SK-MEL-5 (cell line): Measurements from ENCODE around the gene MED12L. TPM values are rescaled to one million over a fixed set of nuclear protein-coding genes. Genes with fewer than 3 reads are reported as not detected.
A peak's percentile ranks its signal among the peaks of the same experiment; 100 is the strongest.

ENCODE experiments used
- DNase-seq: peaks from one replicate; pipeline ENCODE4 v3.0.0-alpha.2; 2016; ENCODE audit warnings: low read depth, low spot score
- in situ Hi-C: cut with HindIII; loops from 2 replicates; pipeline ENCODE4 v1.10.0; 2016; ENCODE audit warnings: low sequenced_read_pairs, high pct_unique_total_duplicates, low pct_unique_long_range_greater_than_20kb
- total RNA-seq: library from RNA; depleted of rRNA; stranded (reverse); fragments of >200 nt; shearing (Covaris generic); gene quantifications from 2 replicates; pipeline ENCODE4 v1.2.3, GENCODE V29; 2014

MED12L gene
- total RNA-seq, 1 experiment from 2014 or later, result 0.92 TPM

DNA sequence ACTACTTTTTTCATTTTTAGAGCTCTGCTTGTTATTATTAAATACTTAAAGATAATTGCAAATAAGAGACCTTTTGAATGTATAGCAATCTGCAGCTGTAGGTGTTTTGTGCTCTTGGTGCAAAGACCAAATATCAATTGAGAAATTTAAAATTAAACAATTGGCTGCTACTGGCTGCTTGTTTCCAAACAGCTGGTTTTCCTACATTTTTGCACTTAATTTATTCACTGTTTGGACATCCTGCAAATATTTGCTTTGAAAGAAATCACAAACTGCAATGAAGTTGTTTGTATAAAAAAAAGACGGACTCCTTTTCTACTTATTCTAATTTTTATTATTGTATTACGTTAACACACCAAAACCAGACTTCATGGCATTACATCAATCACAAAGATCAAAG, 35.6 kb downstream of the MED12L start:
- in situ Hi-C loops, result no loop called here
- no peak for DNase-seq

DNA sequence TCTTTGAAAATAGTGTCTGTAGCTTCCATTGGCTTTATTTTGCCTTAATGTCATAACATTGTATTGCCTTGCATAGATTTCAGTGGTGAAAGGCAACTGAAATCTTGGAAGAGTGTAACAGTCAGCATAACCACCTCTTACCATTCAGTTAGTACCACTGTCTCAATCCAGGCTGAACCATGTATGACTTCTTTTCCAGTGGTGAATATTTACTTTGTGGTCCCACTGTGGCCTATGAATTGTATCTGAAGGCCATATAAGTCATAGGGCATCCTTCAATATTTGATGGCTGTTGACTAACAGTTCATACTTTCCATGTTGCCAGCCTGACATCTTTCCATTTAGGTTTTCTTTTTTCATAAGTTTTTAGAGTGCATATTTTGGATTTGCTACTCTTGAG, 38.4 kb downstream of the MED12L start:
- no peak for DNase-seq
- in situ Hi-C loops, result no loop called here

DNA sequence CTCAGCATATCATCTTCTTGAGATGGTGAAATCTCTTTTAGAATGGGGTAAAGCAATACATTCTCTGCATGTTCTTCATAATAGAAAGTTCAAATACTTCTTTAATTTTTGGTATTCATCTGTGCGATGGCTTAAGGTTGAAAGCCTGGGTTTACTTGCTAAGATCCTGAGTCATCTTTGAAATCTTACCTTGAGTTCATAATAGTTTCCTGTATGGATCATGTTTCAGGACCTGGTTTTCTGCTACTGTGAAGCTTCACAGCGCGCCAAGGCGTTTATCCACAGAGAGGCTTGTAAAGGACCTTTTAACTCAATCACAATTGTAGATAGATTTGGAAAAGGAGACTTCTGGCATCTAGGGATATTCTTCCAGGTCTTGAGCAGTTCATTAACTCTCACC, 39.0 kb downstream of the MED12L start:
- in situ Hi-C loops, result no loop called here
- DNase-seq, result no peak

GRCh38 chr3:151130428-151130827, 45.0 kb downstream of the MED12L start:
- DNase-seq, result no peak
- in situ Hi-C loops, result no loop called here

DNA sequence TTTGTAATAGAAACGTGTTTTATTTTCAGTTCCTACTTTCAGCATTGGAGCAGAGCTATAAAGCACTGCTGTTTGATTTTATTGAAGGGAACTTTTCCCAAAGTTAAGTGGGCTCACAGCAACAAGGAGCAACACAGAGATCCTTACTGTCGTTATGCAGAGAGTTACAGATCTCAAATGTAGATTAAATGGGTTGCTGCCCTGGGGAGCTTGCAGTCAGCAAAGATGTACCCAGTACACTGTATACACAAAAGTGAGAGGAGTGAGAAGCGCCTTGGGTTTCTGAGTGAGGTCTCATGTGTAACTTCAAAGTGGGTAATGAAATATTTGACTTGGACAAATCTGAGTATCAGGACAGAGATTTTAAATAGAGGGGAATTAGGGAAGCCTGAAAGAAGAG, 47.7 kb downstream of the MED12L start:
- DNase-seq, result no peak
- in situ Hi-C loops, result no loop called here

DNA sequence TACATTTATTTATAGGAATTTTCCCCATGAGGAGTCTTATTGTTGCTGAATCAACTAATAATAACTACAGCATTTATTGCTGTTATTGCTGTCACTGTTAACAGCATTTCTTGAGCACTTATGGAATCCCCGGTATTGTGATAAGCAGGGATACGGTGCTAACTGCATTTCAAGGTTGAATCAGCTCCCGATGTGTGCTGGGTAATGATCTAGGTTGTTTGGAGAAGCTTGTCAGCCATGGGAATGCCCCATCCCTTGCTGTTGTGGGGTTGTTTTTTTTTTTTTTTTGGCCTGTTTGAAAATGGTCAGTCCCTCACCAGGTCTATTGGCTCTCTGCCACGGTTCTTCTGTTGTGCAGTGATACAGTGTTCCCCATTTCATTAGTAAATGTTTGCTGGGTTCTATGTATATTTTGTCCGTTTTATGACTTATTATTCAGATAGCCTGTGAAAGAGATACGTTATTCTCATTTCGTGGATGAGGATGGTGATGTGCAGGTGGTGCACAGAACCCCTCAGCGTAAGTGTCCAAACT, 48.5 kb downstream of the MED12L start:
- in situ Hi-C loops, result no loop called here
- DNase-seq, result no peak

- DNase-seq, result no peak
- in situ Hi-C loops, result no loop called here
Measured at GRCh38 chr3:151135541-151136337, 50.3 kb downstream of the MED12L start.

DNA sequence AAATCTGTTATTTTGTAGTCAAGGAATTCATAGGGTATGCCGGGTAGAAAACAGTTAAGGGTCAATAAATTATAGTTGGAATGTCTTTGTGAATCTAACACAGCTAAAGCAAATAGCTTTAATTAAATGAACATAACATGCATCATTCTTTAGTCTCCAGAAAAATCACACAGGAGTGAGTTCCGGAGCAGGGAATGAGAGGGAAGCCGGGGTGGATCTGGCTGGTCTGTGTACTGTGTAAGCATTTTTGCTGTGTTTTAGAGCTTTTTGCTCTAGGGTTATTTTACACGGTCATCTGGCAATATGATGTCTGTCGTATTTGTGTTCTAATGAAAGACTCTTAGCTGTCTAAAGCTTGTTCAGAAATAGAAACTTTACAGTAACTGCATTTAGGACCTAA, 57.5 kb downstream of the MED12L start:
- in situ Hi-C loops, result no loop called here
- DNase-seq, result no peak

DNA sequence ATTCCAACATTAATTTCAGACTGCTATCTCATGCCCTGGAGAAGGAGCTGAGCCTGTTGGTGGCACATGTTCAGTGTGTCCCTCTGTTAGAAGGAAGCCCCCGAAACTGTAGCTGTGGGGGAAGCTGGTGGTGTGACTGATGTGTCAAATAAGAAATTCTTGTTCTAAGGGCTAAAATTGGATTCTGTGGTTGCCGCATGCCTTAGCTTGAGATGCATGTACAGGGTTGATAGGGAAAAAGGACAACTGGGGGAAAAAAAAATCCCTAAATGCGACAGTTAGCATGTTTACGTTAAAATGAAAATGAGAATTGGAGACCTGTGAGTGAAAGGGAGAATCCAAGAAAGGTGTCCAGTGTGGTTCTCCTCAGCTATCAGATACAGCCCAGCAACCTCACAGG, 58.6 kb downstream of the MED12L start:
- DNase-seq, result no peak
- in situ Hi-C loops, result no loop called here

DNA sequence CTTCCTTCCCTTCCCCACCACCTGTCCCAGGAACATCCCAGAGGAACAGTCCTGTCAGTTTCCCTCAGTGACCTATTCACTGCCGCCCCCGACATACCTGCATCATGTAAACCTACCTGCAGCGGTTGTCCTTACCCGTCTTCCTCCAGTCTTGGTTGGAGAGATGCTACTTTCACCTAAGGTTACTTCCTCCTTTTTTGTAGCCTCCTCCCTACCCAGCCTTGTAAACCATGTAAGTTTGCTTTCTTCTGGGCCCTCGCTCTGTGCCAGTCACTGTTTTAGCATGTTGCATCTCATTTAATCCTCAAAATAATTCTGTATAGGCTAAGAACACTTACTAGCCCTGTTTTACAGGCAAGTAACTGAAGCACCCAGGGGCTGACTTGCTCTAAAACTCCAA, 59.3 kb downstream of the MED12L start:
- no peak for DNase-seq
- in situ Hi-C loops, result no loop called here

GRCh38 chr3:151145713-151146070, 60.2 kb downstream of the MED12L start:
- in situ Hi-C loops, result no loop called here
- DNase-seq, result no peak

DNA sequence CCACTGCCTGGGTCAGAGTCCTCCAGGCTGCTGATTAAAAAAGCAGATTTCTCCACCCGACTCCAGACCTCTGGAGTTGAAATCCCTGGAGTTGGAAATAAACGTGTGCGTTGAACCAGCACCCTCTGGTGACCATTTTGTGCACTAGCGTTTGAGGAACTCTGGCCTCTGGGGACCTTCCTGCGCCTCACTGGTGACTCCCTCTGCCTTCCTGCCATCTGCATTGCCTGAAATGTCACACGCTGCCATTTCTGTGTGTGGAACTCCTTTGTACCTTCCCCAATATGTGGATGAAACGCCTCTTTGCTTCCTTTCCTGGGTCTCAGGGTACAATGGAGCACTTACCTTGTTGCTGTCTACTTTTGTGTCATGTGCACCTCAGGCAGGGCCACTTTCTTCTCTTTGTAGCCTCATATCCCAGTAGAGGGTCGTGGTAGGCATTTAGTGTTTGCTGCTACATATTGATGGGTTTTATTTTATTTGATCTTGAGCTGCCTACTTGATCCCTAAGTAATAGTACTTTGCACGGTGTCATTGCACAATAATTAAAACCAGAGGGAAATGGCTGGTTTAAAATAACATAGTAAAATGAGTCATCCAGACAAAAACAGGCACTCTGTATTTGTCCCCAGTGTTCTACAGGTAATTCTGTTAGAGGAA, 60.7 kb downstream of the MED12L start:
- in situ Hi-C loops, result no loop called here
- DNase-seq, result peak; percentile 86

DNA sequence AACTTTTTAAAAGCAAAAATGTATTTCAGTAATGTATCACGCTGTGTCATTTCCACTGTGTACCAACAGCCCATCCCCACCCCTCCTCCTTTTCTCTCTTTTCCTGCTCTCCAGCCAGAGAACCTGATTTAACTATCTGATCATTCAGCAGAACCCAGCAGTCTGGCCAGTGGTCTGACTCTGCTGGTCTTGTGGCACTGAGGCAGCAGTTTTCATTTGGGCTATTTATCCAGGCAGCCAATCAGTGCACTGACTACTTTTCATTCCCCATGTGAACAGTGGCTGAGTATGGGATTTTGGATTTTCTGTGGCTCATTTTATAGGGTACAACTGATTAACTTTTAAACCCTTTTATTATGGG, 61.2 kb downstream of the MED12L start:
- in situ Hi-C loops, result no loop called here
- DNase-seq, result peak; percentile 11

GRCh38 chr3:151147299-151147698, 61.8 kb downstream of the MED12L start:
- in situ Hi-C loops, result no loop called here
- no peak for DNase-seq

DNA sequence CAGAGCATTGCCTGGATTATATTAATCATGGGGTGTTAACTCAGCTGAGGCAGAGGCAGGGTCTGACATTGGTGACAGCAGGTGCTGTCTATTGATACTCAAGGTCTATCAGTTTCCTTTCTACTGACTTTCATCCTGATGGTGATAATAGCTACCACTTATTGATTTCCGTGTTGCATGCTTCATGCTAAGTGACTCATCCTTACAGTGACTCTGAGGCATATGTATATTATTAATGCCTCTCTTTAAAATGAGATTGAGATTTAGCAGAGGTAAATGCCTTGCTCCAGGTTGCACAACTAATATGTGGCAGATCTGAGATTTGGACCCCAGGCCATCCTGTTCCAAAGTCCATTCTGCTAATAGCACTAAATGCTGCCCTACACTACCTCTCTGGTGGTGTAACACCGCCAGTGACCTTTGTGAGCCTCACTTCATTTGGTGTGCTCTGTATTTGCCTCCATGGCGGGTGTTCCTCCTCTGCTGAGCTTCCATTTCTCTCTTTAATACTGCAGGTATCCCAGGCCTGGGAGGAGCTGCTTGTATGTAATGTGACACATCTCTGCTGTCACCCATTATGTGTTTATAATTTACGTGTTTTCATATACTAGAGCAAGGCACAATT, 67.1 kb downstream of the MED12L start:
- no peak for DNase-seq
- in situ Hi-C loops, result no loop called here

DNA sequence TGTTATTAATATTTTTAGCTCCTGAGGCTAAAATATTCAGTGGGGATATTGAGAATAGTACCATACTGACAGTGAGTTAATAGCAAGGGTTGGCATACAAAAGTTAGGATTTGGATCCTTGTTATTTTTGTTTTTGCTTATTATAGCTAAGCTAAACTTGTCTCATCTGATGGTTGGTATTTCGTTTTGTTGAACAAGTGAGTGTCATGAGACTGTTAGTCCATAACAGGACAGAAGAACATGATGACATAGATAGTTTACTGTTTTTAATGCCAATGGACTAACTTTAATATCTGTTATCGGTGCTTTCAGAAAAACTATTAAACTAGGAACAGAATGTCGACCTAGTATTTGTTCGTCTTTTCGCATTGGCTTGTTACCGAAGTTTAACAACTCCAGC, 69.1 kb downstream of the MED12L start:
- no peak for DNase-seq
- in situ Hi-C loops, result no loop called here

DNA sequence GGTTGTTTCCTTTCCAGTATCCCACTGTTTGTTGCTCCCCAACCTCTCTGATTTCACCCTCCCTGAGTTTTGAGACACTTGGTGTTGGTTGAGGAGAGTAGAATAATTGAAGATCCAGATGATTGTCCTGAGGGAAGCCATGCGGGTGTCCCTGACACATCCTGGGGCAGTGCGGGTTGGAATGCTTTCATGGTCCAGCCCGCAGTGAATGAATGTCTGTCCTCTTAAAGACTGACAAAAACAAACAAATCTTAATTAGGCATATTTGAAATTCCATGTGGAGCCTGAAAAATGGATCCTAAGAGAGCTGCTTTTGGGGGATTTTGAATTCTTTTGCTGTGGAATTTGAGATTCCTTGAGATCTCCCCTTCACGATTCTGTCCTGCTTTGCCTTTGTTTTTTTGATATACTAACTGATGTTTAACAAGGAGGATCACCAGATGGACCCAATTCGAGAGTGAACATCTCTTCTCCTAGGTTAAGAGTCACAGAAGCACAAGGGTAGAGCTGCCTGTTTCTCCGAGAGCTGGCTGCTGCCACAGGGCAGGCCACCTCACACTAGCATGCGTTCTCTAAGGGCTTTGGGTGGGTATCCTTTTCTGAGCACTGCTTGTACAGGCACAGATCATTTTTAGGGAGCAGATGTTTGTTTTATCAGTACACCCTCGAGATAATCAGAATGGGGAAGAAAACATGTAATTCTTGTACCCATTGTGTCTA, 70.1 kb downstream of the MED12L start:
- DNase-seq, result peak; percentile 9
- in situ Hi-C loops, result no loop called here

DNA sequence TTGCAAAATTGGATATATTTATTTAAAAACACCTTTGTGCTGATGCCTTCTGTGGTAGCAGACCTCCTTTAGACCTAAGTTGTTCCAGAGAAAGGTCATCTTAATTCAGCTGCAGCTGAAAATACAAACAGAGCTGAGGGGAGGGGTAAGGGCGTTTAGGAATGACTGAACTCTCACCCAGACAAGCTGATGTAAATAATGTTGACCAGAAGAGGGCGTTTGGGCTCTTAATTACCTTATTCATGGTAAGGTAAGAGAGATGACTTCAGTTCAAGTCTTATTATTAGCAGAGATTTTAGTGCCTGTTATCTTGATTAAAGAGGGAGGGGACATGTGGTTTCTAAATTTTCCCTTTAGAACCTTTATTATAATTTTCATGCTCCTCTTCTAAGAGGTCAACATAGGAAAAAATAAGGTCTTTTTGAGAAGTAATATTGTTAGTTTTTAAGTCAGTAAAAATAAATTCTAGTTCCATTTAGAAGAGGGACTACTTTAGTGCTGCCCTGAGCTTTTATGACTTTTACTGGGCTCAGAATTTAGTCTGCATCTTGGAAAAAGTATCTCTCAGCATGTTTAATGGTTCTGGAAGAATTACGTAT, 71.3 kb downstream of the MED12L start:
- peak; percentile 81 for DNase-seq
- in situ Hi-C loops, result no loop called here
